ENCODE measurements around the gene GCM1.

- TF ChIP-seq POLR2A (IDR thresholded peaks at IDR 0.05; ENCODE audit: extremely low read depth, insufficient read length), result no peak
- TF ChIP-seq CTCF (IDR thresholded peaks at IDR 0.05; ENCODE audit: low read depth, low read length), result no peak
Observed at GRCh38 chr6:53189554-53189953, 40.9 kb upstream of the GCM1 start.

All from NB4 (cell line).